ENCODE results near the gene CPLANE1.
"Not testable (repeated sequence)": the region's sequence is repeated elsewhere in the genome, so short reads cannot be mapped to it uniquely, and the experiment has no call there.

CPLANE1 gene

DNA sequence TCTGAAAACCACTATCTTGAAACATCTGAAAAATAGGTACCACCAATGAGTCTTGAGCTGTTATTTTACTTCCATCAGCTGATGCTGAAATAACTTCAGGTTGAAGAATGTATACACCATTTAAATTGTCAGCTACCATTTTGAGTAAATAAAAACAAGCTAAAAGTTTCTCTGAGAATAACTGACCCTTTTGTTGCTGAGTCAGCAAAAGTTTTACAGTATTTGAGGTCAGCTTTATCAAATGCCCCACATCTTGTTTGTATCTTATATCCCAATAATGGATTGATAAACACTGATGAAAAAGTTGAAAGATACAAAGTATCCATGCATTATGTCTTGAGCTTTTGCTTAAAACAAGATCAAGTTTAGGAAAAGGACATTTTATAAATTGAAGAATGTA is 22.8 kb downstream of the CPLANE1 start:
- H3K4me3 ChIP-seq (ENCODE audit: low read depth, low read length) = no peak overlapping the region
- TF ChIP-seq, protein P1, sequence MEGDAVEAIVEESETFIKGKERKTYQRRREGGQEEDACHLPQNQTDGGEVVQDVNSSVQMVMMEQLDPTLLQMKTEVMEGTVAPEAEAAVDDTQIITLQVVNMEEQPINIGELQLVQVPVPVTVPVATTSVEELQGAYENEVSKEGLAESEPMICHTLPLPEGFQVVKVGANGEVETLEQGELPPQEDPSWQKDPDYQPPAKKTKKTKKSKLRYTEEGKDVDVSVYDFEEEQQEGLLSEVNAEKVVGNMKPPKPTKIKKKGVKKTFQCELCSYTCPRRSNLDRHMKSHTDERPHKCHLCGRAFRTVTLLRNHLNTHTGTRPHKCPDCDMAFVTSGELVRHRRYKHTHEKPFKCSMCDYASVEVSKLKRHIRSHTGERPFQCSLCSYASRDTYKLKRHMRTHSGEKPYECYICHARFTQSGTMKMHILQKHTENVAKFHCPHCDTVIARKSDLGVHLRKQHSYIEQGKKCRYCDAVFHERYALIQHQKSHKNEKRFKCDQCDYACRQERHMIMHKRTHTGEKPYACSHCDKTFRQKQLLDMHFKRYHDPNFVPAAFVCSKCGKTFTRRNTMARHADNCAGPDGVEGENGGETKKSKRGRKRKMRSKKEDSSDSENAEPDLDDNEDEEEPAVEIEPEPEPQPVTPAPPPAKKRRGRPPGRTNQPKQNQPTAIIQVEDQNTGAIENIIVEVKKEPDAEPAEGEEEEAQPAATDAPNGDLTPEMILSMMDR (IDR thresholded peaks at IDR 0.05; ENCODE audit: low read depth, low read length, missing control alignments) = no peak
- no peak for DNase-seq (ENCODE audit: low read depth)

DNA sequence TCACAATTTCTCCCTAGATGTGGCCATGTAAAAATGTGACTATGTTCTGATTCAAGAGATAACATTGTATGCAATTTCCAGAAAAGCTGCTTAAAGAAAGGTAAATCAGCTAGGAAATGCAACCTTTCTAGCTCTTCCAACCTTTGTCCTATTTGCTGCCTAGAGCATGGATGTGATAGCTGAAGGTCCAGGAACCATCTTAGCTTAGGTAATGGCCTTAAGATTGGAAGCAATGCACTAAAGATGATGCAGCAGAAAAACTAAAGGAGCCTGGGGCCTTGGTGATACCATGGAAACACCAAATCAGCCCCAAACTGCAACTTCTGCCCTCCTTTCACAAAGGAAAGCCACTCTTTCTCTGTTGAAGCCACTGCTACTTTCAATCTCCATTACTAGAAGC is 27.0 kb downstream of the CPLANE1 start:
- H3K4me3 ChIP-seq (ENCODE audit: low read depth, low read length) = no peak overlapping the region
- TF ChIP-seq, protein P1 (IDR thresholded peaks at IDR 0.05; ENCODE audit: low read depth, low read length, missing control alignments) = no peak
- no peak for DNase-seq (ENCODE audit: low read depth)

DNA sequence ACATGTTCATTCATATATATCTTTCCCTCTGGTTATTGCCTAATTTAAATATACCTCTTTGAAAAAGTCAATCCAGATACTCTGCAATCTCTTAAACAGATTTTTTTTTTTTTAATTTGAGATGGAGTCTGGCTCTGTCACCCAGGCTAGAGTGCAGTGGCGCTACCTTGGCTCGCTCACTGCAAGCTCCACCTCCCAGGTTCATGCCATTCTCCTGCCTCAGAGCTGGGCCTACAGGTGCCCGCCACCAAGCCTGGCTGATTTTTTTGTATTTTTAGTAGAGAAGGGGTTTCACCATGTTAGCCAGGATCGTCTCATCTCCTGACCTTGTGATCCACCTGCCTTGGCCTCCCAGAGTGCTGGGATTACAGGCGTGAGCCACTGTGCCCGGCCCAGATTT is 28.8 kb downstream of the CPLANE1 start:
- not testable (repeated sequence) for DNase-seq (ENCODE audit: low read depth)

DNA sequence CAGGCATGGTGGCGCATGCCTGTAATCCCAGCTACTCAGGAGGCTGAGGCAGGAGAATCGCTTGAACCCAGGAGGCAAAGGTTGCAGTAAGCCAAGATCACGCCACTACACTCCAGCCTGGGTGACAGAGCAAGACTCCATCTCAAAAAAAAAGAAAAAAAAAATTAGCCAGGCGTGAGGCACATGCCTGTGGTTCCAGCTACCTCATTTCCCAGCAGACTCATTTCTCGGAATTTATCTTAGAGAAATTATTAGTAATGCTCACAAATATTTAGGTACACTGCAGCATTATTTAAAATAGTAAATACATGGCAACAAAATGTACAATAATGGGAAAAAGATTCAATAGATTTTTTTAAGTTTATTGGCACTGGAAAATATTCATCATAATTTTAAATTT is 29.8 kb downstream of the CPLANE1 start:
- H3K4me3 ChIP-seq (ENCODE audit: low read depth, low read length); DNase-seq (ENCODE audit: low read depth): not testable (repeated sequence)

More for the DNA sequence above, 28.8 kb downstream of the CPLANE1 start:
- H3K4me3 ChIP-seq (ENCODE audit: low read depth, low read length) = not testable (repeated sequence)

DNA sequence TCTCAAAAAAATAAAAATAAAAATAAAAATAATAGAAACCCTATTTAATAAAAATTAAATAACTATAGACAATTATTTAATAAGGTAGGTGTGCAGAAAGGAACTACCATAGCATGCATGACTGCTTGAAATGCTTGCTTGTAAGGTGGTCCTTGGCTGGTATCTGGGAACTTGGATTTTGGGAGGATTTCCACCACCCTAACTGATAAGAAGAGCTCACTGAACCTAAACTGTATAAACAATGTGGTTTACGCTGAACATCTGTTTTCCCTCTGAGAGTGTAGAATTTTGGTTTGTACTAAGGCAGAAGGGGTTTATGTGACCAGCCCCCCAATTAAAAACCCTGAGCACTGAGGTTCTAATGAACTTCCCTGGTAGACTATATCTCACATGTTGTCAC is 31.2 kb downstream of the CPLANE1 start:
- no peak overlapping the region for H3K4me3 ChIP-seq (ENCODE audit: low read depth, low read length)
- TF ChIP-seq, protein P1 (IDR thresholded peaks at IDR 0.05; ENCODE audit: low read depth, low read length, missing control alignments) = no peak

DNA sequence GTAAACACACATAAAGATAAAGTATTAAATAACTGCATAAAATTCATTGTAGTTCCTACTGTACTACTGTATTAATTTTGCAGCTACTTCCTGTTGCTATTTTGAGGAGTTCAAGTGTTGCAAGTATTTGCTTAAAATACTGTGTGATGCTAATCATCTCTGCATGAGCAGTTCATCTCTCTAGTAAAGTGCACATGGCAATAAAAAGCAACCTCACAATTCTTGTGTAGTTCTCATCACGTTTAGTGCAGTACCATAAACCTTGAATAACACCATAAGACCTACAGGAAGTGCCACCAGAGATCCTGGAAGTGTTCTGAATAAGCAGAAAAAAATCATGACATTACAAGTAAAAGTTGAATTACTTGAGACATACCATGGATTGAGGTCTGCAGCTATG is 34.6 kb downstream of the CPLANE1 start:
- no peak overlapping the region for H3K4me3 ChIP-seq (ENCODE audit: low read depth, low read length)
- TF ChIP-seq, protein P1 (IDR thresholded peaks at IDR 0.05; ENCODE audit: low read depth, low read length, missing control alignments) = no peak
- no peak for DNase-seq (ENCODE audit: low read depth)

More for the DNA sequence above, 31.2 kb downstream of the CPLANE1 start:
- DNase-seq (ENCODE audit: low read depth) = no peak

DNA sequence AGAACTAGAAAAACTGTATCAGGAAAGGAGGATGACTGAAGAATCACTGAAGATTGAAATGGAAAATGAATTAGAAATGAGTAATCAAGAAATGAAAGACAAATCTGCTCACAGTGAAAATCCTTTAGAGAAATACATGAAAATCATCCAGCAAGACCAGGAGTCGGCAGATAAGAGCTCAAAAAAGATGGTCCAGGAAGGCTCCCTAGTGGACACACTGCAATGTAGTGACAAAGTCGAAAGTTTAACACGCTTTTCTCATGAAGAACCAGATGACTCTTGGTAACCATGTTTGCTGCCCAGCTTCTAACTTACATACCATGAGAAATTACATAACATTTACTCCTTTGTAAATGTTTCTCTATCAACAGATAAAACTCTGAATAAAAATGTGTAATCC is 37.1 kb downstream of the CPLANE1 start:
- no peak for DNase-seq (ENCODE audit: low read depth)
- H3K4me3 ChIP-seq (ENCODE audit: low read depth, low read length) = no peak overlapping the region
- TF ChIP-seq, protein P1 (IDR thresholded peaks at IDR 0.05; ENCODE audit: low read depth, low read length, missing control alignments) = no peak

DNA sequence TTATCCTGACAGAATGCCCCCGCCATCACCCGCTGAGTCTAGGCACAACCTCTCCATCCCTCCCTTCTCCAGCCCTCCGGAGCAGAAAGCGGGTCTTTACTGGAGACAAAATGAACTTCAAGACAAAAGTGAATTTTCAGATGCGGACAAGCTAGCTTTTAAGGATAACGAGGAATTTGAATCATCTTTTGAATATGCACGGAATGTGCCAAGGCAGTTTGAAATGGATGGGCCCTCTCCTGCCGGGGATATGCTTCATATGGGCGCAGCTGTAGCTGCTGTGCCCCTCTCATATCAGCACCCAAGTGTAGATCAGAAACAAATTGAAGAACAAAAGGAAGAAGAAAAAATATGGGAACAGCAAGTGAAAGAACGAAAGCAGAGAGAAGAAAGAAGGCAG is 37.5 kb downstream of the CPLANE1 start:
- DNase-seq (ENCODE audit: low read depth) = no peak
- H3K4me3 ChIP-seq (ENCODE audit: low read depth, low read length) = no peak overlapping the region
- TF ChIP-seq, protein P1 (IDR thresholded peaks at IDR 0.05; ENCODE audit: low read depth, low read length, missing control alignments) = no peak

All from GM12864 (cell line).